BLaER1 treated with 17β-estradiol and CSF1 and Interleukin-3, amounts not matched to agents 10 nM and 100 nM (cell line): Measurements from ENCODE around the gene MLIP.
A peak's percentile ranks its signal among the peaks of the same experiment; 100 is the strongest.

ENCODE experiments used
- H3K27ac ChIP-seq, 11 experiments: shearing (Covaris generic); formaldehyde crosslinking; 2 replicates each; pipeline ENCODE4 v1.8.1; 2022
- H3K27me3 ChIP-seq, 11 experiments: shearing (Covaris generic); formaldehyde crosslinking; 2 replicates each; pipeline ENCODE4 v1.8.1; 2022
- H3K36me3 ChIP-seq, 11 experiments: shearing (Covaris generic); formaldehyde crosslinking; 2 replicates each; pipeline ENCODE4 v1.8.1; 2022
- H3K4me1 ChIP-seq, 10 experiments: shearing (Covaris generic); formaldehyde crosslinking; 2 replicates each; pipeline ENCODE4 v1.8.1; 2022
- H3K4me2 ChIP-seq, 11 experiments: shearing (Covaris generic); formaldehyde crosslinking; 2 replicates each; pipeline ENCODE4 v1.8.1; 2022
- H3K4me3 ChIP-seq, 10 experiments: shearing (Covaris generic); formaldehyde crosslinking; 2 replicates each; pipeline ENCODE4 v1.8.1; 2022
- H3K9ac ChIP-seq, 11 experiments: shearing (Covaris generic); formaldehyde crosslinking; 2 replicates each; pipeline ENCODE4 v1.8.1; 2022
- H3K9me3 ChIP-seq, 11 experiments: shearing (Covaris generic); formaldehyde crosslinking; replicated peaks in 1 of 11; 2 replicates each; pipeline ENCODE4 v1.8.1; 2022
- H4K20me1 ChIP-seq, 11 experiments: shearing (Covaris generic); formaldehyde crosslinking; 2 replicates each; pipeline ENCODE4 v1.8.1; 2022
- Cebpa-rat ChIP-seq, 11 experiments: shearing (Covaris generic); IDR thresholded peaks; 2 replicates each; pipeline ENCODE4 v1.8.1; 2022

MLIP gene

DNA sequence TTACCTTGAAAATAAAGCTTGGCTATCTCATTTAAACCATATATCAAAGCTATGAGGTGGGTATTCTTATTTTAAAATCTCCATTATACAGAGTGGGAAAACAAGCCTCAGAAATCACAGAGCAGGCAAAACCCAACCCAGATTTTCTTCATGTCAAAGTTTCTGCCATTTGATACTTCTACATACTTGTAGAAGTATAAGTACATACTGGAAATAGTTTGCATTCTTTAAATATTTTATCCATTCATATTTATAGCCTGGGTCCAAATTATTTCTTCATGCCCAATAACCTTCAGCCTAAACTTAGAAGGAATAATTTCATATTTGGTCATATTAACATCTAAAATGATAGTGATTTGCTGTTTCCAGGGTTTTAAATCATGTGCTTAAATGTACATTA is 61.8 kb downstream of the MLIP start:
- no peak overlapping the region for H3K4me3 ChIP-seq
- H3K27me3 ChIP-seq: no peaks in the 10 kb centered on the region
- H3K9me3 ChIP-seq: 0 out of 22 replicates have a peak, but pooled peaks cover 0 to 4% (median 0%) of the 10 kb centered on the region in 11 experiments
- H3K4me2 ChIP-seq: no peak overlapping the region
- no peaks in the 10 kb centered on the region for H3K4me1 ChIP-seq
- no peaks in the 10 kb centered on the region for H3K36me3 ChIP-seq
- no peak overlapping the region for H3K27ac ChIP-seq
- TF ChIP-seq Cebpa-rat (IDR thresholded peaks at IDR 0.05): no peak
- H4K20me1 ChIP-seq: no peaks in the 10 kb centered on the region
- no peak overlapping the region for H3K9ac ChIP-seq

DNA sequence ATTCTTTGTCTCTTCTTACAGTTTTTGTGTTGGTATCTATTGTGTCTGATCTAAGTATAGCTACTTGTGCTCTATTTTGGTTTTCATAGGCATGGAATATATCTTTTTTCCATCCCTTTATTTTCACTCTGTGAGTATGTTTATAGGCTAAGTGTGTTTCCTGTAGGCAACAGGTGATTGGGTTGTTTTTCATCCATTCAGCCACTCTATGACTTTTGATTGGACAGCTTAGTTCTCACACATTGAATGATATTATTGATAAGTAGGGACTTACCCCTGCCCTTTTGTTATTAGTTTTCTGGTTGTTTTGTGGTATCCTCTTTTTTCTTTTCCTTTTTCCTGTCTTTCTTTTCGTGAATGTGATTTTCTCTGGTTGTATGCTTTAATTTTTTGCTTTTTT is 67.9 kb downstream of the MLIP start:
- no peak overlapping the region for H3K9ac ChIP-seq
- H3K4me1 ChIP-seq: no peaks in the 10 kb centered on the region
- H3K36me3 ChIP-seq: no peaks in the 10 kb centered on the region
- H3K27me3 ChIP-seq: no peaks in the 10 kb centered on the region
- H3K9me3 ChIP-seq: 0 out of 22 replicates have a peak, but pooled peaks cover 0 to 4% (median 0%) of the 10 kb centered on the region in 11 experiments
- no peak overlapping the region for H3K4me3 ChIP-seq
- H3K4me2 ChIP-seq: no peak overlapping the region
- TF ChIP-seq Cebpa-rat (IDR thresholded peaks at IDR 0.05): no peak
- H4K20me1 ChIP-seq: no peaks in the 10 kb centered on the region
- H3K27ac ChIP-seq: no peak overlapping the region

DNA sequence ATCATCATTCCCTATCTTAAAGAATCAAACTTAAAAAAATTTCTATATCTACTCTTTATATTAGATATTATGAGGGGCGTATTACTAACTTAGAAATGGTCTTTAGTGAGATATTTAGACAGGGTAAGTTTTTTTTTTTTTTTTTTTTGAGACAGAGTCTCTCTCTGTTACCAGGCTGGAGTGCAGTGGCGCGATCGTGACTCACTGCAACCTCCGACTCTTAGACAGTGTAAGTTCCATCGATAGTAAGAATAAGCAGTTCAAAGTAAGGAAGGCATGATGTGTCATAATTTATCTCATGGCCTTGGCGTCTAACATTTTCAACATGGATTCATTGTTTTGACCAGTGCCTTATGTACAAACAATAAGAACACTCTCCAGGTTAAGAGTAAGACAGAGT is 72.4 kb downstream of the MLIP start:
- H3K4me3 ChIP-seq: no peak overlapping the region
- TF ChIP-seq Cebpa-rat (IDR thresholded peaks at IDR 0.05): no peak

DNA sequence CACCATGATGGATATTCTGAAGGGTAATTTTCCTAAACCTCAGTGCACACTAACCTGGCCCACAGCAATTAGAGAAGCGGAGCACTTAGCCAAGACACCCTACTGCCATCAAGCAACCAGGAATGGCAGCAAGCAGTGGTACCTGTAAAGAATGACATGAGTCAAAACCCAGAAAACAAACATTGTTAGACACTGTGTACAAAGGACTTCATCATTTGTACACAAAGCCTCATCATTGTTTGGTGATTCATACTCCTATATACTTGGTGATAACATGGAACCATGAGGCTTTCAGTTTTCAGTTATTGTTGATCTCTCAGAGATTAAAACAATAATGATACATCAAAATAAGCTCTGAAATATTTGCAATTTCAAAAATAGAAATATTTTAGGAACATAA is 74.6 kb downstream of the MLIP start:
- H4K20me1 ChIP-seq: no peaks in the 10 kb centered on the region
- no peak overlapping the region for H3K9ac ChIP-seq

More for the DNA sequence above, 72.4 kb downstream of the MLIP start:
- Histone ChIP-seq H3K4me2 (no peak overlapping the region), H3K4me1 (peaks cover 0 to 5% (median 1%) of the 10 kb centered on the region in 10 experiments; a peak in 8 of 20 replicates), H3K27ac (no peak overlapping the region), H3K9me3 (no peaks in the 10 kb centered on the region), H3K27me3 (no peaks in the 10 kb centered on the region), H3K9ac (no peak overlapping the region), H4K20me1 (no peaks in the 10 kb centered on the region), H3K36me3 (no peaks in the 10 kb centered on the region)

DNA sequence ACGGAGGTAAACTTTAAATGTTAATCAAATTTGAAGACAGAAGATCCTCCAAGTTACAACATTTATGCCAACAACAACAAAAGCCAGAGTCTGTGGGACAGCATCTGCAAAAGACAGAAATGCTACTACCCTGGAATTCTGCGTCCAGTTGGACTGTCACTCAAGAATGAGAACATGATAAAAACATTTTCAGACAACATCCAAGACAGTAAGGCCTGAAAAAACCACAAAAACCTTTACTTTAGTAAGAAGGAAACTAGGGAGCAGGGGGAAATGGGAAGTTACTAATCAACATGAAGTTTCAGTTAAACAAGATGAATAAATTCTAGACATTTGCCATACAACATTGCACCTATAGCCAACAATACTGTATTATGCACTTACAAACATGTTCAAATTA is 77.6 kb downstream of the MLIP start:
- H3K4me2 ChIP-seq: peak overlapping the region in 5 of 11 experiments; percentile 17 to 54 (median 40); a peak in 5 of 22 replicates
- TF ChIP-seq Cebpa-rat (IDR thresholded peaks at IDR 0.05): no peak

More for the DNA sequence above, 74.6 kb downstream of the MLIP start:
- Histone ChIP-seq H3K27me3 (no peaks in the 10 kb centered on the region), H3K27ac (no peak overlapping the region), H3K4me2 (no peak overlapping the region), H3K36me3 (no peaks in the 10 kb centered on the region), H3K4me3 (no peak overlapping the region), H3K9me3 (no peaks in the 10 kb centered on the region), H3K4me1 (peaks cover 0 to 10% (median 3%) of the 10 kb centered on the region in 10 experiments; a peak in 8 of 20 replicates)
- TF ChIP-seq Cebpa-rat (IDR thresholded peaks at IDR 0.05): no peak

DNA sequence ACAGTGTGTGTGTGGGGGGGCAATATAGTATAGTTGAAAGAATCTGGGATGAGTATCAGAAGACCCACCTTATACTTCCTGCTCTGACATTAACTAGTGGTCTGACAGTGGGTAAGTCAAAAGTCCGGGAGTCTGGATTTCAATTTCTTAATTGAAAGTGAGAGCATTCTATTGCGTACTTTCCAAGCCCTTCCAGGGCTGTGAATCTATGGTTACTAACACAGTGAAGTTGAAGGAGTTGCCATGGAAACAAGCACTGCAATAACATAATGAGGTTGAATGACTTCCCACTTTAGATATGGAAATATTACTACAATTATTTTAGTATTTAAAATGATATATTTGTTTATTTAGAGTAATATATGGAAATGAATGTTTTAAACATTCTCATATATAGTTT is 80.2 kb downstream of the MLIP start:
- no peak for TF ChIP-seq Cebpa-rat (IDR thresholded peaks at IDR 0.05)
- Histone ChIP-seq H3K36me3 (no peaks in the 10 kb centered on the region), H3K27me3 (no peaks in the 10 kb centered on the region), H3K4me3 (no peak overlapping the region), H3K4me1 (peaks cover 0 to 10% (median 3%) of the 10 kb centered on the region in 10 experiments; a peak in 8 of 20 replicates), H3K27ac (no peak overlapping the region; a peak in 1 of 22 replicates), H3K4me2 (no peak overlapping the region), H4K20me1 (no peaks in the 10 kb centered on the region), H3K9ac (no peak overlapping the region), H3K9me3 (no peaks in the 10 kb centered on the region)

More for the DNA sequence above, 77.6 kb downstream of the MLIP start:
- no peaks in the 10 kb centered on the region for H3K27me3 ChIP-seq
- no peak overlapping the region for H3K27ac ChIP-seq
- no peaks in the 10 kb centered on the region for H3K9me3 ChIP-seq
- peaks cover 0 to 10% (median 3%) of the 10 kb centered on the region in 10 experiments; a peak in 8 of 20 replicates for H3K4me1 ChIP-seq
- no peaks in the 10 kb centered on the region for H4K20me1 ChIP-seq
- no peaks in the 10 kb centered on the region for H3K36me3 ChIP-seq
- no peak overlapping the region for H3K9ac ChIP-seq
- no peak overlapping the region for H3K4me3 ChIP-seq

DNA sequence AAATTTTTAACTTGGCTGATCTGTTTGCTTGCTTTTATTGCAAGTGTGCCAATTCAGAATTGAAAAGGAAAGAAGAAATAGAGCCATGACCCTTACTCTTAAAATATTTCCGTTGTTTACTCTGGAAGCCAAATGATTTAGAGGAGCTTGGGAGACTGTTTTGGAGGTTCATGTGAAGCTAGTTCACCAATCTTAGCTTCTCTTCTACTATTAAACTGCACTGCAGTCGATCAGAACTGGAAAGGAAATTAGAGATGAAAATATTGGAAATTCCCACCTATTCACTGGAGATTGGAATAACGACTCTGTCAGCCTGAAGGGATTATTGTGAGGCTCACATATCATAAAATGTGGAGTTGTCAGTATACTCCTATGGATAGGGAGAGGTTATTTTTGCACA is 81.8 kb downstream of the MLIP start:
- no peak overlapping the region for H3K4me3 ChIP-seq
- H3K36me3 ChIP-seq: no peaks in the 10 kb centered on the region
- no peak overlapping the region for H3K4me2 ChIP-seq
- H3K27ac ChIP-seq: no peak overlapping the region
- H4K20me1 ChIP-seq: no peaks in the 10 kb centered on the region
- H3K4me1 ChIP-seq: peaks cover 0 to 11% (median 3%) of the 10 kb centered on the region in 10 experiments; a peak in 8 of 20 replicates
- H3K9me3 ChIP-seq: no peaks in the 10 kb centered on the region
- no peaks in the 10 kb centered on the region for H3K27me3 ChIP-seq
- TF ChIP-seq Cebpa-rat (IDR thresholded peaks at IDR 0.05): no peak
- H3K9ac ChIP-seq: no peak overlapping the region

DNA sequence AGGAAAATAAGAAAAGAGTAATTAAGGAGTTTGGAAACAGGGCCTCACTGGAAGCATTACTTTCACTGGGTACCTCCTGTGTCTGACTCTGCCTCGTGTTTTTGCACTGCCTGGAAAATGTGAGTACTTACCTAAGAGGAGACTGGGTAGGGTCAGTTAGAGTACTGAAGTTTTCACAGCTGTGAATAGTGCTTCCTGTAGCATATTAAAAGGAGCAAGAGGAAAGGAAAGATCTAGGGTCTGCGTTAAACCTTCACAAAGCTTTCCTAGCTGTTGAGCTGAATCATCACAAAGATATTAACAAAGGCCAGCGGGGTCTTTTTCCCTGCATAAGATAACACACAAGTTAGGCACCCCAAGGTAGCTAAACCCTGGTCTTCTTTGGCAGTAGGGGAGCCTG is 82.3 kb downstream of the MLIP start:
- no peak for TF ChIP-seq Cebpa-rat (IDR thresholded peaks at IDR 0.05)
- no peak overlapping the region for H3K4me2 ChIP-seq
- no peaks in the 10 kb centered on the region for H3K9me3 ChIP-seq
- H4K20me1 ChIP-seq: no peaks in the 10 kb centered on the region
- no peaks in the 10 kb centered on the region for H3K27me3 ChIP-seq
- peaks cover 0 to 13% (median 2%) of the 10 kb centered on the region in 10 experiments; a peak in 8 of 20 replicates for H3K4me1 ChIP-seq
- no peaks in the 10 kb centered on the region for H3K36me3 ChIP-seq
- H3K9ac ChIP-seq: no peak overlapping the region
- no peak overlapping the region for H3K4me3 ChIP-seq
- H3K27ac ChIP-seq: no peak overlapping the region

DNA sequence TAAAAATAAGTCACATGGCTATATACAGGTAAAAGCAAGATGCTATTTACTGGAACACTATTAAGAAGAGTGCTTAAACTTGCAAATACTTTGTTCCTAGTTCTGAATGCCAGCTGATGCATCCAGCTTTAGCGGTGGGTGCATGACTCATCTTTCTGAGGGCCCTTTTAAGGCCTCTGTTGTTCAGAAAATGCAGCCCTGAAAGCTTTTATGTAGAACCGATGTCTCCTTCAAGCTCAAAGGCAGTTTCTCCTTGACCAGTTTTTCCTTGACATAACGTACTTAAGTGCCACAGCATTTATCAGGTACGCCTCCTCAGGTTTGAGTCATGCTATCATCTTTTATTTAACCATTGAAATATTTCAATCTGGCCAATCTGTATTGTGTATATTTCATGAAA is 82.8 kb downstream of the MLIP start:
- H4K20me1 ChIP-seq: no peaks in the 10 kb centered on the region
- H3K27ac ChIP-seq: no peak overlapping the region
- H3K9ac ChIP-seq: no peak overlapping the region
- no peaks in the 10 kb centered on the region for H3K36me3 ChIP-seq
- no peak overlapping the region for H3K4me2 ChIP-seq
- TF ChIP-seq Cebpa-rat (IDR thresholded peaks at IDR 0.05): no peak
- peaks cover 0 to 9% (median 0%) of the 10 kb centered on the region in 10 experiments; a peak in 5 of 20 replicates for H3K4me1 ChIP-seq
- H3K4me3 ChIP-seq: no peak overlapping the region
- H3K27me3 ChIP-seq: no peaks in the 10 kb centered on the region
- H3K9me3 ChIP-seq: no peaks in the 10 kb centered on the region

DNA sequence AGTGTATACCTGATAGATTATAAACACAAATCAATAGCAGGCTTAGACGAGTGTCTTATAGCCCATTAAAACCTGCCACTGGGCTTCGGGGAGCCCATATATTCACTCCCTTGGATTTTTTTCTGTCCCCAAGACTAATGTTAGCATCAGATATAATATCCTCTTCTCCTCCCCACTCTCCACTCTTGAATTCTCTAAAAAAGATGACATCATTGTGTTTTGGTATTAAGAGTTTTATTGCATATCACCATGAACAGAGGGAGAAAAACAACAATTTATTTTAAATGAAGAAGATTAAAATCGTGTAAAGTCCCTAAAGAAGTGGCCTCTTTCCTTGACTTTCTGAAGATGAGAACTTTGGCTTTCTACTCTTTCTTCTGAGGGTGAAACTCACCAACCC is 84.4 kb downstream of the MLIP start:
- Histone ChIP-seq H3K4me2 (no peak overlapping the region), H3K4me3 (no peak overlapping the region), H3K4me1 (peaks cover 0 to 9% (median 0%) of the 10 kb centered on the region in 10 experiments; a peak in 4 of 20 replicates), H3K9me3 (no peaks in the 10 kb centered on the region), H3K27ac (no peak overlapping the region), H4K20me1 (no peaks in the 10 kb centered on the region), H3K27me3 (no peaks in the 10 kb centered on the region), H3K36me3 (no peaks in the 10 kb centered on the region), H3K9ac (no peak overlapping the region)
- no peak for TF ChIP-seq Cebpa-rat (IDR thresholded peaks at IDR 0.05)
